K562 (cell line): ENCODE results near the gene TENT4B. TPM values are rescaled to one million over a fixed set of nuclear protein-coding genes. Genes with fewer than 3 reads are reported as not detected.
A peak's percentile ranks its signal among the peaks of the same experiment; 100 is the strongest.

ENCODE experiments used
- BMI1 ChIP-seq: fragments of 150-350 bp; IDR thresholded peaks from 2 replicates; pipeline ENCODE4 v1.6.1; 2014; ENCODE audit warnings: low read length
- E2F8 ChIP-seq: fragments of 450-650 bp; IDR thresholded peaks from 2 replicates; pipeline ENCODE4 v1.7.1; 2018; ENCODE audit warnings: mild to moderate bottlenecking, low read depth; ENCODE audit not compliant: partially characterized antibody
- ESRRB ChIP-seq: fragments of 250-450 bp; sonication (Bioruptor Pico); IDR thresholded peaks from 2 replicates; pipeline ENCODE4 v1.5.0; 2020; ENCODE audit warnings: mild to moderate bottlenecking, moderate library complexity, borderline replicate concordance
- FOXM1 ChIP-seq, 2 experiments: fragments of 450-650 bp in 1 of 2; sonication (generic) in 1 of 2; formaldehyde crosslinking in 1 of 2; IDR thresholded peaks; 2 replicates each; pipeline versions ENCODE4 v1.6.1 to v1.9.0; 2017 to 2022; ENCODE audit warnings: low read depth in 2 of 2, mild to moderate bottlenecking in 2 of 2, missing genetic modification reagents in 1 of 2, moderate library complexity in 1 of 2
- GABPA ChIP-seq: fragments of 200-800 bp; sonication (Bioruptor generic); conservative IDR thresholded peaks from 2 replicates; pipeline ENCODE4 v1.6.1; 2016; ENCODE audit warnings: low read depth, missing genetic modification characterization, missing compliant biosample characterization
- MBD2 ChIP-seq: sonication (generic); IDR thresholded peaks from 2 replicates; pipeline ENCODE4 v1.6.1; 2016; ENCODE audit warnings: low read depth, borderline replicate concordance
- MXD1 ChIP-seq: fragments of 250-450 bp; sonication (Bioruptor Pico); IDR thresholded peaks from 2 replicates; pipeline ENCODE4 v1.8.0; 2021; ENCODE audit warnings: borderline replicate concordance, mild to moderate bottlenecking, moderate library complexity; ENCODE audit not compliant: poor library complexity, severe bottlenecking
- NFYB ChIP-seq: IDR thresholded peaks from 2 replicates; pipeline ENCODE4 v1.6.1; 2011; ENCODE audit warnings: mild to moderate bottlenecking, moderate library complexity; ENCODE audit not compliant: insufficient read length; ENCODE audit errors: extremely low read depth
- OTX1 ChIP-seq: fragments of 450-650 bp; formaldehyde crosslinking; IDR thresholded peaks from 2 replicates; pipeline ENCODE4 v1.4.0; 2022; ENCODE audit warnings: mild to moderate bottlenecking
- RCOR1 ChIP-seq, 2 experiments: IDR thresholded peaks; 2 replicates each; pipeline ENCODE4 v1.6.1; 2012; ENCODE audit warnings: low read depth in 2 of 2, low read length in 2 of 2, borderline replicate concordance in 1 of 2, improper control_type of control experiment in 1 of 2
- SNRNP70 ChIP-seq: fragments of 200-400 bp; formaldehyde crosslinking; optimal IDR thresholded peaks from 2 replicates; pipeline ENCODE3; 2017; ENCODE audit warnings: low read depth, low read length
- TCFL5 ChIP-seq: fragments of 250-450 bp; sonication (Bioruptor Pico); conservative IDR thresholded peaks from 2 replicates; pipeline ENCODE4 v1.6.1; 2021; ENCODE audit warnings: mild to moderate bottlenecking, moderate library complexity, matching md5 sums
- TEAD2 ChIP-seq: fragments of 450-650 bp; IDR thresholded peaks from 2 replicates; pipeline ENCODE4 v1.6.1; 2016; ENCODE audit warnings: missing genetic modification characterization, control low read depth, missing compliant biosample characterization
- TEAD4 ChIP-seq, 2 experiments: sonication (generic) in 1 of 2; formaldehyde crosslinking in 1 of 2; IDR thresholded peaks; 2 replicates each; pipeline versions ENCODE4 v1.6.1 to v1.8.0; 2012 to 2022; ENCODE audit warnings: borderline replicate concordance in 1 of 2, inconsistent platforms in 1 of 2, low read length in 1 of 2, mild to moderate bottlenecking in 1 of 2, missing genetic modification reagents in 1 of 2
- polyA plus RNA-seq, 8 experiments: library from polyadenylated mRNA; depleted of rRNA in 4 of 8; stranded (reverse) in 5 of 8; unstranded in 3 of 8; fragments of >200 nt; fragmentation: Nextera tagmentation in 2 of 8; fragmentation: Illumina TruSeq in 1 of 8; extraction: Ambion mirVana in 2 of 8; extraction: Trizol in 1 of 8; gene quantifications; 2 replicates each; pipeline versions ENCODE4 v1.2.1 to v1.2.3, GENCODE V29; 2011 to 2014; ENCODE audit warnings: inconsistent platforms in 1 of 8, missing spikeins in 1 of 8
- total RNA-seq, 7 experiments: library from RNA; depleted of rRNA in 6 of 7; stranded (reverse); fragments of >200 nt in 6 of 7; fragmentation: Illumina TruSeq in 2 of 7; extraction: Trizol in 2 of 7; gene quantifications; 2 replicates each; pipeline versions ENCODE4 v1.2.1 to v1.2.3, GENCODE V29; 2011 to 2021; ENCODE audit warnings: low replicate concordance in 1 of 7
- TF ChIP-seq, protein P1 (sequence below): sonication (generic); formaldehyde crosslinking; IDR thresholded peaks from 2 replicates; pipeline ENCODE4 v1.8.0; 2022; ENCODE audit warnings: mild to moderate bottlenecking, missing genetic modification reagents, borderline replicate concordance
- TF ChIP-seq, protein P2 (sequence below), 2 experiments: fragments of 450-650 bp in 1 of 2; sonication (generic) in 1 of 2; formaldehyde crosslinking; conservative IDR thresholded peaks; 2 replicates each; pipeline versions ENCODE4 v1.4.0 to v1.8.1; 2020 to 2022; ENCODE audit warnings: mild to moderate bottlenecking in 1 of 2, missing genetic modification reagents in 1 of 2
- TF ChIP-seq, protein P3 (sequence below): fragments of 250-450 bp; sonication (Bioruptor Pico); IDR thresholded peaks from 2 replicates; pipeline ENCODE4 v1.9.0; 2021; ENCODE audit warnings: mild to moderate bottlenecking
- TF ChIP-seq, protein P4 (sequence below): sonication (generic); formaldehyde crosslinking; IDR thresholded peaks from 2 replicates; pipeline ENCODE4 v1.8.0; 2023; ENCODE audit warnings: mild to moderate bottlenecking, missing genetic modification reagents

TENT4B gene
- total and polyA plus RNA-seq, 9 of the 15 experiments (the other 6 are each of a cell fraction or from before 2014, with no cell fraction given): 5.2 to 8.4 (median 7.0) TPM

- TF ChIP-seq RCOR1 (IDR thresholded peaks at IDR 0.05; ENCODE audit: borderline replicate concordance in 1 of 2, low read depth in 2 of 2, low read length in 2 of 2) (peak in 1 of 2 experiments; percentile 16; a peak in 1 of 4 replicates), OTX1 (CRISPR knock-in tag) (no peak), SNRNP70 (no peak), E2F8 (no peak), ESRRB (CRISPR knock-in tag) (no peak), TCFL5 (CRISPR knock-in tag) (no peak), BMI1 (no peak), GABPA (tag) (peak; percentile 66), MBD2 (no peak), NFYB (no peak), MXD1 (CRISPR knock-in tag) (no peak), TEAD2 (no peak), TEAD4 (IDR thresholded peaks at IDR 0.05; ENCODE audit: low read length) (no peak), TEAD4 (CRISPR knock-in tag; IDR thresholded peaks at IDR 0.05; ENCODE audit: borderline replicate concordance) (no peak), FOXM1 (IDR thresholded peaks at IDR 0.05; ENCODE audit: low read depth) (no peak), FOXM1 (CRISPR knock-in tag; IDR thresholded peaks at IDR 0.05; ENCODE audit: low read depth) (no peak)
- TF ChIP-seq, protein P1, sequence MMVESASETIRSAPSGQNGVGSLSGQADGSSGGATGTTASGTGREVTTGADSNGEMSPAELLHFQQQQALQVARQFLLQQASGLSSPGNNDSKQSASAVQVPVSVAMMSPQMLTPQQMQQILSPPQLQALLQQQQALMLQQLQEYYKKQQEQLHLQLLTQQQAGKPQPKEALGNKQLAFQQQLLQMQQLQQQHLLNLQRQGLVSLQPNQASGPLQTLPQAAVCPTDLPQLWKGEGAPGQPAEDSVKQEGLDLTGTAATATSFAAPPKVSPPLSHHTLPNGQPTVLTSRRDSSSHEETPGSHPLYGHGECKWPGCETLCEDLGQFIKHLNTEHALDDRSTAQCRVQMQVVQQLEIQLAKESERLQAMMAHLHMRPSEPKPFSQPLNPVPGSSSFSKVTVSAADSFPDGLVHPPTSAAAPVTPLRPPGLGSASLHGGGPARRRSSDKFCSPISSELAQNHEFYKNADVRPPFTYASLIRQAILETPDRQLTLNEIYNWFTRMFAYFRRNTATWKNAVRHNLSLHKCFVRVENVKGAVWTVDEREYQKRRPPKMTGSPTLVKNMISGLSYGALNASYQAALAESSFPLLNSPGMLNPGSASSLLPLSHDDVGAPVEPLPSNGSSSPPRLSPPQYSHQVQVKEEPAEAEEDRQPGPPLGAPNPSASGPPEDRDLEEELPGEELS (CRISPR knock-in tag): no peak; the same call in 1 of the 2 replicates
- TF ChIP-seq, protein P2, sequence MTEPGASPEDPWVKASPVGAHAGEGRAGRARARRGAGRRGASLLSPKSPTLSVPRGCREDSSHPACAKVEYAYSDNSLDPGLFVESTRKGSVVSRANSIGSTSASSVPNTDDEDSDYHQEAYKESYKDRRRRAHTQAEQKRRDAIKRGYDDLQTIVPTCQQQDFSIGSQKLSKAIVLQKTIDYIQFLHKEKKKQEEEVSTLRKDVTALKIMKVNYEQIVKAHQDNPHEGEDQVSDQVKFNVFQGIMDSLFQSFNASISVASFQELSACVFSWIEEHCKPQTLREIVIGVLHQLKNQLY (CRISPR knock-in tag; conservative IDR thresholded peaks at IDR 0.05): no peak
- TF ChIP-seq, protein P3, sequence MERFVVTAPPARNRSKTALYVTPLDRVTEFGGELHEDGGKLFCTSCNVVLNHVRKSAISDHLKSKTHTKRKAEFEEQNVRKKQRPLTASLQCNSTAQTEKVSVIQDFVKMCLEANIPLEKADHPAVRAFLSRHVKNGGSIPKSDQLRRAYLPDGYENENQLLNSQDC: 0 out of 2 replicates have a peak, but pooled peaks have one; percentile 3
- TF ChIP-seq, protein P4, sequence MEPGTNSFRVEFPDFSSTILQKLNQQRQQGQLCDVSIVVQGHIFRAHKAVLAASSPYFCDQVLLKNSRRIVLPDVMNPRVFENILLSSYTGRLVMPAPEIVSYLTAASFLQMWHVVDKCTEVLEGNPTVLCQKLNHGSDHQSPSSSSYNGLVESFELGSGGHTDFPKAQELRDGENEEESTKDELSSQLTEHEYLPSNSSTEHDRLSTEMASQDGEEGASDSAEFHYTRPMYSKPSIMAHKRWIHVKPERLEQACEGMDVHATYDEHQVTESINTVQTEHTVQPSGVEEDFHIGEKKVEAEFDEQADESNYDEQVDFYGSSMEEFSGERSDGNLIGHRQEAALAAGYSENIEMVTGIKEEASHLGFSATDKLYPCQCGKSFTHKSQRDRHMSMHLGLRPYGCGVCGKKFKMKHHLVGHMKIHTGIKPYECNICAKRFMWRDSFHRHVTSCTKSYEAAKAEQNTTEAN (CRISPR knock-in tag): no peak
Measured at GRCh38 chr16:50266337-50267091, 113.4 kb downstream of the TENT4B start, which contains the start of gene ADCY7 (continued).
